ENCODE results near the gene THYN1.

THYN1 gene

DNA sequence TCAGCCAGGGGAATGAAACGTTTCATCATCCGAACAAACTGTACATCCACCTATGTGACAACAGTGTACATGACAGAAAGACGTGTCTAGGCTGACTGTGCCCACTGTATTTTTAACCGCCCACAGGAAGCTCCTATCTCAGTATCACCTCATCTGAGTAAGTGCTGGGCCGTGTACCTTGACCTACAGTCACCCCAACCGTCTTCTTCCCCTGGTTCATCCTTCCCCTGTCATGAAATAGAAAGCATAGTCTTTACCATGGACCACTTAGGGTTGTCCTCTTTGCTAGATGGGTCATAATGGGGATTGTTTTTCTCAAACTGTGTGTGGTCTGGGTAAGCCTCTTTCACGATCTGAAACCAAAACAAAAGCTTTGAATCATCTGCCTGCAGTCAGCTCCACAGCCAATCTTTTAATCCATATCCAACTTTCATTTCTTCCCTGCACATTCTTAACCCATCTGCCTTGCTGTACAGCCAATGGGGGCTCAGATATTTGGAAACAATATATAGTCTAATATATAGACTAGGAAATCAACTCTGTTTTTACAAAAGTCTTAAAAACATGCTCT is 4.2 kb downstream of the THYN1 start:
- DNase-seq (ENCODE audit: low read depth), result no peak

DNA sequence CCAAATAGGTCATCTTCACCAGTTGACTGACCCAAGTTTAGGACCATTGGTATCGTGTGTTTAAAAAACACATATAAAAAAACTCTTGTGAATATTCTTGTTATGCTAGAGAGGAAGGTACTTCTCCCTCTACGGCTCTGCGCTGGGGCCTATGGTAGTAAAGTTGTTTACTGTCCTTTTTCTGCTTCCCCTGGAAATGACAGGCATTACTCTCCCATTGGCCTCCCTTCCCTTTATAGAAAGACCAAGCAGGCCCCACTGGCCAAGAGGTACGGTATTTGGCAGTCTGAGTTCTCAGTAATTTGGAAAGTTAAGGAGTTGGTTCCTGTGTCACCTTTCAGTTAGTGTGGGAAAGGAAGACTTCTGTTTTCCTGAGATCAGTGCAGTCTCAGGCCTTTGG is 6.5 kb downstream of the THYN1 start:
- DNase-seq (ENCODE audit: low read depth), result no peak

DNA sequence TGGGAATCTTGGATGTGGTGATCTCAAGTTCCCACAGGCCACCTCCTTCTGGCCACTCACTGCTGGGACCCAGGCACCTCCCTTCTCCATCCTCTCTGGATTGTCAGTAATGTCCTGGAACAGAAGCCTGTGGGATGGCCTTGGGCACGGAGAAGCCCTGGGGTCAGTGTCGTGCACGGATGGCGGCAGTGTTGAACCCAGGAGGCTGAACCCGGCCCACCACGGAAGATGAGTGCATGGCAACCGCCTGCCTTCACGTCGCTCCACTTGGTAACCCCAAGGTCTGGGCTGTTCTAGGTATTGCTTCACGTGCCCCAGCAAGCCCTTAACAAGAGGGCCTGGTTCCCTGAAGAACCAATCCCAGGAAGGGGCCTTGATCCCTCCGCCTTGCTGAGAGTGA is 7.1 kb downstream of the THYN1 start:
- no peak for DNase-seq (ENCODE audit: low read depth)

DNA sequence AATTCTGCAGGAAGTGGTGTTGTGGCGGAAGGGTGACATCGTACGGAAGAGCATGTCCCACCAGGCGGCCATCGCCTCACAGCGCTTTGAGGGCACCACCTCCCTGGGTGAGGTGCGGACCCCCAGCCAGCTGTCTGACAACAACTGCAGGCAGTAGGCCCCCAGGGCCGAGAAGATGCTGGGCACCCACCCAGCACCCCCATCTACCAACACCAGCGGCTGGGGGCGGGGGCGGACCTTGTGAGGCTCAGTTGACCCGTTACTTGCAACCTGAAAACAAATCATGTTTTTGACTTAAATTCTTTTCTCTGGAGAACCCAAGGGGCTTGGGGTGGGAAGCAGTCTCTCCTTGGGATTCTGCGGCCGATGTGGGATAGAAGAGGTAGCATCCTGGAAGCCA is 7.7 kb downstream of the THYN1 start:
- no peak for DNase-seq (ENCODE audit: low read depth)

DNA sequence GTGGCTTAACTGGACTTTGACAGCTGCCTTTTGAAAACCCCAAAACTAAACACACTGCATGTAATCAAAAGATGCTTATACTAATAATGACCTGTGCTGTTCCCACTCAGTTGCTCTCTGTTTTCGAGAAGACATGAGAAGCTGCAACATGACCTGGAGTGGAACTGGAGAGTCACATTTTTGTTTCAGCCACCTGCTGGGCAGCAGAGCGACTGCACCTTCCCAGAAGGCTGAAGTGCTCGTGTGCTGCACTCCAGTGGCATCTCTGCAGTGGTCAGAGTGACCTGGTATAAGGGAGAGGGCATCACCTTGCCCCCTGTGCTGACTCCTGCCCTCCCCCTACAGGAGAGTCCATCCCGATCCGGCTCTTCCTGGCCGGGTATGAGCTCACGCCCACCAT is 8.6 kb downstream of the THYN1 start:
- DNase-seq (ENCODE audit: low read depth), result no peak

DNA sequence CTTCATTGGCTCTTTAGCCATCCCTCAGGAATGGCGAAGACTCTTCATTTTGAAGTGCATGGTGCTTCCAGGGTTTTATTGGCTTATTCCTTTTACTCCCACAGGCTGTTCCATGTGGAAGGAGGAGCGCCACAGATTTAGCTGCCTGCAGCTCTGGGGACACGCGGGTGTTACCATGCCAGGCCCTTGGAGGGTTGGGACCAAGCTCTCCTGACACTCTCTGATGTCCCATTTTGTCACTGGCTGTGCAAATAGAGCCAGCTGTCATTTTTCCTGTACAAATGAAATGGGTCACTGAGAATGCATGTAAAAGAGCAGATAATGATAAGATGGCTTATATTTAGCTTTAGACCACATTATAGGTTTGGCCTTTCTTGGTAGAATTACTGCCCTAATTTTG is 9.2 kb downstream of the THYN1 start:
- no peak for DNase-seq (ENCODE audit: low read depth)

DNA sequence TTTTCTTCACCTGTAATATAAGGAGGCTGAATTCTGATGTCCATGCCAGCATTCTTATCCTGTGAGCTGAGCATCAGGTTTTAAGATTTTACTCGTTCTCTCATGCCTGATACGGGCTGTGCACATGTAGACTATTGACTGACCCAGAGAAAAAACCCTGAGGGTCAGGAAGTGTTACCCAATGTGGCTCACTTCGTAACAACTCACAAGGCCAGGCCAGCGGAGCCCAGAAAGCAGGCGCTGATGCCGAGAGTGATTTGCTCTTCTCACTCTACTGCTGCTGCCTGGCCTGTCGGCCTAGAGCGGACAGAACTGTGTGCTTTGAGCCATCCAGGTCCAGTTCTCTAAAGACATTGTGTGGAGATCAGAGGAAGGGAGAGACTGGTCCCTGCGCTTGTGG is 10.8 kb downstream of the THYN1 start:
- DNase-seq (ENCODE audit: low read depth), result no peak

DNA sequence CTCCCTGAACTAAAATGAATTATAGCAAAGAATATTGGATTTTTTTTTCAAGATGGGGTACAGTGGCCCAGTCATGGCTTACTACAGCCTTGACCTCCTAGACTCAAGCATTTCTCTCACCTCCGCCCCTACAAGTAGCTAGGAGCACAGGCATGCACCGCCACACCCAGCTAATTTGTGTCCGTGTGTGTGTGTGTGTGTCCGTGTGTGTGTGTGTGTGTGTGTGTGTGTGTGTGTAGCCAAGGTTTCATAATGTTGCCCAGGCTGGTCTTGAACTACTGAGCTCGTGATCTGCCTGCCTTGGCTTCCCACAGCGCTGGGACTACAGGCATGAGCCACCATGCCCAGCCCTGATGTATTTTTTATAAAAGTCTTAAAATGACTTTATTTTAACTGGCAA is 12.6 kb downstream of the THYN1 start:
- no peak for DNase-seq (ENCODE audit: low read depth)

DNA sequence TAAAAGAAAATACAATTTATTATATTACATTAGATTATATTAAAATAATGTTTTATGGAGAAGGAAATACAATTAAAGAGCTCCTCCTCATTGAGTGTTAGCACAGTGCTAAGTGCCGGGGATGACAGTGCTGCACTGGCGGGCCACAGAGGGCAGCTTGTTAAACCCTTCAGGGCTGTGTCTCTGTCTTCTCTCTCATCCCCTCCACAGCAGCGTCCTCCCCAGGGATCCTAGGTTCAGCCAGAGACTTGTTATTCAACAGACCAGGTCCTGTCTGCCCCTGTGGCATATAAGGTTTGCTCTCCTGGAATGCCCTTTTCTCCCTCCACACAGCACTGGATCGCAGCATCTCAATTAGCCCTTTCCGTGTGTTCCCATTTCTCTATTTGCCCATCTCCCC is 14.2 kb downstream of the THYN1 start:
- DNase-seq (ENCODE audit: low read depth), result no peak

DNA sequence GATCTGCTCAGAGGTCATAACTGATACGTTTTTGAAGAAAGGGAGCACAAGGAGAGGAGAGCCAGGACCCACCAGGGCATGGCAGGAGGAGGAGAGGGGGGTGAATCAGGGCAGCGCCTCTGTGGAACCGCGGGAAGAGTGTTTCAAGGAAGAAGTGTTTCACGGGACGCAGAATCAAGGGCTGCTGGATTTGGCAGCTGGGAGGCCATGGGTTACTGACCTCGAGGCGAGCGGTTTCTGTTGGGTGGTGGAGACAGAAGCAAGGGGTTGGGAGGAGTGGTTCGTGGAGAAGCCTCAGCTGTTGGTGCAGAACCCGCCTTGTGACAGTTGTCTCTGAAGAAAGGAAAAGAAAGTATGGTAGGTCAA is 15.6 kb downstream of the THYN1 start:
- DNase-seq (ENCODE audit: low read depth), result no peak

DNA sequence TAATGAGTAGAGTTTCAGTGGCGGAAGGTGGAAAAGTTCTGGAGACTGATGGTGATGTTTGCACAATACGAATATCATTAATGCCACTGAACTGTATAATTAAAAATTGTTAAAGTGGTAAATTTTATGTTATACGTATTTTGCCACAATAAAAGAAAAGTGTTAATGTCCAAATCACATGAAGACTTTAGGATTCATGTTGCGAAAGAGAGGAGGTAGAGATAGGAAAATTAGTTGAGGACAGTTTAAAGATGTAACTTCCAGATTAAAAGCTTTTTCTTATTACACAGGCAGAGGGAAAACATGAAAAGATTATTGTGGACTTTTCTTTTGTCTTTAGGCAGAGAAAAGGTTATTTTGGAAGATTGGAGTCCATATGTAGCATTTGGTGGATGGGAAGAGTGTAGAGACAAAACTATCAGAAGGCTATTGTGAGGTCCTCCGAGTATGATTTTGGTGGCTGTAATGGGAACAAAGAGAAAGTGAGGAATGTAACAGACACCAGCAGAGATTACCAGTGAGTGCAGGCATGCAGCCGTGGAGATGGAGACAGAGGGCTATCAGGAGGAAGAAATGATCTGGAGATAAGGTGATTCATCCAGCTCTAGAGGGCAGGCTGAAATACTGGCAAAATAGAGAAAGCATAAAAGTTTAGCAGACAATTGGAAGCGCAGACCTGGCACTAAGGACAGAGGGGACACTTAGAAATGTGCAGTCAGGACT is 16.2 kb downstream of the THYN1 start:
- DNase-seq (ENCODE audit: low read depth), result no peak

DNA sequence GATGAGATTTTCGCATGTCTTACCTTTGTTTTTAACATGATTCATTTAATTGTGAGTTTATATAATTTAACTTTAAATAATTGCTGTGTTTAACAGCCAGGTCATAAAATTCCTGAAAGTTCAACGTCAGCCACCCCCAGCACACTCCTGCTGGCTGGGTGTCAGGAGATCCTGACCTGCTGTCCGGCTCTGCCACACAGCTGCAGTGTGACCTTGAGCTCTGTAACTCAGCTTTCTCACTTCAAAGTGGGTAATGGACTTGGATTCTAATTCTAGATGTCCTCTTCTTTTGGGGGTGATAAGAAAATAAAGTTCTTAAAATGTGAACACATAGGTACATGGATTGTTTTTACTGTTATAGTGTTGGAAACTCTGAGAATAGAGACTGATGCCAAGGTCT is 17.8 kb downstream of the THYN1 start:
- DNase-seq (ENCODE audit: low read depth), result no peak

DNA sequence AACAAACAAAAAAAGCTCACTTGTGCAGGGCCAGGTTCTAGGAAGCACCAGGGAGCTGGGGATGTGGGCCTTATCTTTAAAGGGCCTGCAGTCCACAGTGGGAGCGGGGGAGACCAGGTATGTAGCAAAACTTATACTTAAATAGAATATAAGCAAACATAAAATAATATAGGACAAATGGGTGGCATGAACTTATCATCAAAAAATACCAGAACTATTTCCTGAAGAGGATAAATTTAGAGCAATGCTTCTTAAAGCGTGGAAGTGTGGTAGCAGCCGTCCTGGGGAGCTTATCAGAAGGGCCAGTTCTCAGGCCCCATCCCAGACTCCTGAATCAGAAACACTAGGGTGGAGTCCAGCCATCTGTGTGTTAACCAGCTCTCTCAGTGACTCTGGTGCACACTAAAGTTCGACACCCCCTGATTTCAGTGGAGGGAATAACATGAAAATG is 19.4 kb downstream of the THYN1 start:
- DNase-seq (ENCODE audit: low read depth), result no peak

DNA sequence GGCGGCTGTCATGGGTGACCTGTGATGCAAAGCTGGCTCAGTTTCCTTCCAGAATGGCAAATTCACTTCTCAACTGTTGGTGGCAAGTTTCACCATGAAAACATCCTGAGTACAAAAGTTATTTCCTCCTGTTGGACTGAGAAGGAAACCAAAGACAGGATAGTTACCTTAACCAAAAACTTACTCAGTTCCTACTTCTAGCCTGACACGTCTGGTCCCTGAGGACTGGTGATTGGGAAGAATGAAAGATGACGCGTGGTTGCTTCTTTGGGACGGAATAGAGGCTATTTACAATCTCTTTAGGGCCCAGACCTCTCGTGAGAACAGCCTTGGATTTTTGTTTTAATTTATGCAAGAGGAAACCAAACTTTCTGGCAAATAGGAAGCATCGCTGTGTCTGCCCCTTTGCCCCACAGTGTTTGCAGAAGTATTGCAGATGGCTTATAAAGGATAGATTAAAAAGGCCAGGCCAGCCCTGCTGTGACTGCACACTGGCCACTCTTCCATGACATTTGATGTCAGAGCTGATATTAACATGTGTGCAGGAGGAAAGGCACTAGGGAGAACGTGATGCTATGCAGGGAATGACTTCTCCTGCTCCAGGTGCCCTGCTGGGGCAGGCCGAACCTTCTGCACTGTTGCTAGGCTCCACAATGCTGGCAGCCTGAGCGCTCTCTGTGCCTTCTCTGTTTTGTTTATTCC is 21.0 kb downstream of the THYN1 start:
- no peak for DNase-seq (ENCODE audit: low read depth)

DNA sequence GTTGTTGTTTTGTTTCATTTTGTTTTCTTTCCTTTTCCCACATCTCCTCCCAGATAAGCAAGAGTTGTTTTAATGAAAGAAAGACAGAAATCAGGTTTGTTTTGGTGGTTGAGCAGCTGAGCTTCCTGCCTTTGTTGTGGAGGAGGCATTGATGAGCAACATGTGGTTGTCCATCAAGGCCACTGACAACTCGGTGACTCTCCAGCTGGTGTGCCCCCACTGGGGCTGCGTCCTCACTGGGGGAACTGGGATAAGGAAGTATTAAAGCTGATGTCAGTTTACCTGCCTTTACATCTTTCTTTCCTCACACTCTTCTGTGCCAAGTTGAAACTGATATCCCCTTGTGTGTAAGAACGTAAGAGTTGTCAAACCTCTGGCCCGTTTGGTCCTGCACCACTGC is 22.8 kb downstream of the THYN1 start:
- no peak for DNase-seq (ENCODE audit: low read depth)

DNA sequence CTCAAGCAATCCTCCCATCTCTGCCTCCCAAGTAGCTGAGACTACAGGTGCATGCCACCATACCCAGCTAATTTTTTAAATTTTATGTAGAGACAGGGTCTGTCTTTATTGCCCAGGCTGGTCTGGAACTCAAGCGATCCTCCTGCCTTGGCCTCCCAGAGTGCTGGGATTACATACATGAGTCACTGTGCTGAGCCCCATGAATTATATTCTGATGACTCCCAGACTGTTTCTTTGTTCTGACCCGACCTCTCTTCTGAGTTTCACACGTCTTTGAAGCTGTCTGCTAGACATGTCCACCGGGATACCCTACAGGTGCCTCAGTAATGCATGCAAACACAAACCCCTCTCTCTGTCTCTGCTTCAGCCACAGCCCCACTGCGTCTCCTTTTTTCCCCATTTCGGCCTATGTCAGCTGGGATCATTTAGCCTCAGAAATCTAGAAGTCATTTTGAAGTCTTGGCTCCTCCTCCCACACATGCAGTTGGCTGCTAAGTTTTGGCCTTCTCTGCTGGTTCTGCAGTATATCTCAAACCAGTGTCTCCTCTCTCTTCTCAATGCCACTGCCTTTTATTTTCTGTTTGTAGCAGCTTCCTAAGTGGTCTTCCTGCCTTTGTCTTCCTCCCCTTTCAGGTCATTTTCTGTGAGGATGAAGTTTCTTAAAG is 23.9 kb downstream of the THYN1 start:
- DNase-seq (ENCODE audit: low read depth), result no peak

DNA sequence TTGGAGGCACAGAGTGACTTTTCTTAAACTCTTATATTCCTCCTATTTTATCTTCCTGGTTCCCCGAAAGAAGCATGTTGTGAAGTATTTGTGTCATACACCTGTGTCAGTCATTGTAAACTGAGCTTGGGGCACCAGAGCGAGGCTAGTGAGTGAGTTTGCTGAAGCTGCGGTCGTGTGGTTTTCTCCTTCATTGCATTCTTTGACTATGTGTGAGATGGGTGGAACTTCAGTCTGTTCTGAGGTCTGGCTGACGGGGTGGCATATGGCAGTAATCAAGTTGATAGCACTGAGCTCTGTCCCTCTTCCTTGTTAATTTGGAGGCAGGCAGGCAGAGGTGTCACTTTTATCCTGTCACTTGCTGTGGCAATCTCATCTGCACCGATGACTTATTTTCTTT is 24.5 kb downstream of the THYN1 start:
- DNase-seq (ENCODE audit: low read depth), result no peak

DNA sequence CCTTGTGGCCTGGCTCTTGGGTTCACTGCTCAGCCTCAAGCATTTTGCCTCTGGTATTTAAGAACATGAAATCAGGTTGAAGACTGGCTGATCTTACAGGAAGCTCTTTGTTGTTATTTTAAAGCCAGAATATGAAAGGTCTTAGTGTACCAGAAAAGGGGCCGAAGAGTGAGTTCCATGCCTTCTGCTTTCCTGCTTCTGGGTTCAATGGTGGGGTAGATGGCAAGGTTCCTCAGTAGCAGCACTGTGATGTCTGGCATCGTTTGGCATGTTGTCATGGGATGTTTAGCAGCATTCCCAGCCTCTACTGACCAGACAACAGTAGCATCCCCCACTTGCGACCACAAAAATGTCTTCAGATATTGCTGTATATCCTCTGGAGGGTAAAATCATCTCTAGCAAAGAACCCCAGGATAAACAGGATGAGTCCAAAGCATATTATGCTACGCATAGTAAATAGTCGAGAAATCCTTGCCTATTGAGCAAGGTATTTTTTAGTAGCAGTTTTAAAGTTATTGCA is 26.3 kb downstream of the THYN1 start:
- no peak for DNase-seq (ENCODE audit: low read depth)

DNA sequence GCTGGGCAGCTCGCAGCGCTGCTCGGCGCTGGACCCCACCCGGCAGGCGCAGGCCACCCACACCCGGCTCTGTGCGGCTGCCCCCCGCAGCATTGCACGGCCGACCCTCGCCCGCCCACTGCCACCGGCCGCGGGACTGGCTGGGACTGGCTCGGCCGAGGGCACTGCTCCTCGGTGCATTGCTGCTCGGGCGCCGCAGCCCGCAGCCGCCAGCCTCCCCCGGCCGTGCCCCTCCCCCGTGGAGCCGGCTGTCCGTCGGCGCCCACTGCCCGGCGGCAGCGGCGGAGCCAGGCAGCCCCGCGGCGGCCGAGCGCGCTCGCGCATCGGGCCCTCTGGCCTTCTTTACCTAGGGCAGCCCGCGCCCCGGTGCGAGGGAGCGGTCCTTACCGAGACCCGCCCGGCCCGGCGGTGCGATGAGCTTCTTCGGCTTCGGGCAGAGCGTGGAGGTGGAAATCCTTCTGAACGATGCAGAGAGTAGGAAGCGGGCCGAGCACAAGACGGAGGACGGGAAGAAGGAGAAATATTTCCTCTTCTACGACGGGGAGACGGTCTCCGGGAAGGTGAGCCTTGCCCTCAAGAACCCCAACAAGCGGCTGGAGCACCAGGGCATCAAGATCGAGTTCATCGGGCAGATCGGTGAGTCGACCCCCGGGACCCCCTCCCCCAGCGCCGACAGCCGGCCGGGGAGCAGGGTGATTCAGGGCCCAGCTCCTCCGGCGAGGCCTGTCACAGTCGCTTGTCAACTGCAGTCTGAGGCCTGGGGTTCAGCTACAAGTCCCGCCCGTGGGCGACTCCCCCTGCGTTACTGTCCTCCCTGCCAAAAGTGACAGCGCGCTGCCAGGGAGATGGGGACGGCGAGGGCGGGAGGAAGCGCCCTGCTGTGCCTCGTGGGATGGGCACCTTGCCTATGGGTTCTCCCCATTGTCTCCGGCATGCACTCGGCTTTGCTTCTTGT is 28.2 kb downstream of the THYN1 start:
- DNase-seq (ENCODE audit: low read depth), result peak; percentile 49

DNA sequence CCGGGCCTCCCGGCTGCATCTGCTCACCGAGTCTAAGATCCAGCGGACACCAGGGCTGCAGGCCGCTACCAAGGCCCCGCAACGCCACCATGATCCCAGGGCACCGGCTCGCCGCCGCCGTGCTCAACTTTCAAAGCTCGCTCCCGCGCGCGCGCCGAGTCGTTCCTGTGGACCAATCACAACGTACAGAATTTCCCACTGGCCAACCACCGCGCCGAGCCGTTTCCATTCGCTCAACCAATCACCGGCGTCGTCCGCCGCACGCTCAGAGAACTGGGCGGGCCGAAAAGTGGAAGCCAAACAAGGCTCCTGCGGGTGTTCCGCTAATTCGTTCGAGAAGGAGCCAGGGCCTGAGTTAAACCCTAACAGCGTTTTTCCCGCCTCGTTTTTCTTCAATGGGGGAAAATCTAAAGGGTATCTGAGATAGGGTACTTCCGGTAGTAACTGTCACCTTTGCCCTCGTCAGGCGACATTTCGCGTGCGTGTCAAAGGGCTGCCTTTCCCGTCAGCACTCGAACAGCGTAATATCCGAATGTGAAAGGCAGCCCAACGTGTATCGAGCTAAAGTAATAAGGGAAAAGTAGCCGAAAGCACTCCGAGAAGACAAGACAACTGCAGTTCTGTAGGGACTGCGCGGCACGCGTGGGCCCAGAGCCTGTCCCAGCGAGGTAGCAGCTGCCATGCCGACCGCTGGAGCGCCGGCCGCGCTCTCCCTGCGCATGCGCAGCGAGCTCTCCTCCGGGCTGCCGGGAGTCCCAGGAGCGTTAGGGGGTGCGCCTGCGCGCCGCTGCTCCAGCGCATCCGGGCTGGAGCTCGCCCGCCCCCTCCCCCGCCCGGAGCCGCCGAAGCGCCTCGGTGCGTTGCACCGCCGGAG is 29.1 kb downstream of the THYN1 start, which contains the start of the genes NCAPD3 and VPS26B:
NCAPD3 (minus strand) TSS at position 132 of the 874 bp plus-strand sequence; CDS start at position 91, 41 bp downstream.
VPS26B (plus strand) TSS at position 836 of the 874 bp plus-strand sequence. CDS start 452 bp downstream, outside the sequence.
- DNase-seq (ENCODE audit: low read depth), result peak; percentile 94
